AG10803 (cell line): ENCODE data around the gene GFRA1.

Experiments used
- DNase-seq: peaks from one replicate; pipeline ENCODE4 v3.0.0; 2010; ENCODE audit warnings: low read depth
- H3K4me3 ChIP-seq: 2 replicates; pipeline ENCODE4 v1.5.1; 2011; ENCODE audit warnings: mild to moderate bottlenecking, low read length, control low read depth
- TF ChIP-seq, protein P1 (sequence below): conservative IDR thresholded peaks from 2 replicates; pipeline ENCODE4 v1.5.1; 2011; ENCODE audit warnings: mild to moderate bottlenecking, low read length, control low read depth, inconsistent platforms

The GFRA1 gene, protein sequence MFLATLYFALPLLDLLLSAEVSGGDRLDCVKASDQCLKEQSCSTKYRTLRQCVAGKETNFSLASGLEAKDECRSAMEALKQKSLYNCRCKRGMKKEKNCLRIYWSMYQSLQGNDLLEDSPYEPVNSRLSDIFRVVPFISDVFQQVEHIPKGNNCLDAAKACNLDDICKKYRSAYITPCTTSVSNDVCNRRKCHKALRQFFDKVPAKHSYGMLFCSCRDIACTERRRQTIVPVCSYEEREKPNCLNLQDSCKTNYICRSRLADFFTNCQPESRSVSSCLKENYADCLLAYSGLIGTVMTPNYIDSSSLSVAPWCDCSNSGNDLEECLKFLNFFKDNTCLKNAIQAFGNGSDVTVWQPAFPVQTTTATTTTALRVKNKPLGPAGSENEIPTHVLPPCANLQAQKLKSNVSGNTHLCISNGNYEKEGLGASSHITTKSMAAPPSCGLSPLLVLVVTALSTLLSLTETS

DNA sequence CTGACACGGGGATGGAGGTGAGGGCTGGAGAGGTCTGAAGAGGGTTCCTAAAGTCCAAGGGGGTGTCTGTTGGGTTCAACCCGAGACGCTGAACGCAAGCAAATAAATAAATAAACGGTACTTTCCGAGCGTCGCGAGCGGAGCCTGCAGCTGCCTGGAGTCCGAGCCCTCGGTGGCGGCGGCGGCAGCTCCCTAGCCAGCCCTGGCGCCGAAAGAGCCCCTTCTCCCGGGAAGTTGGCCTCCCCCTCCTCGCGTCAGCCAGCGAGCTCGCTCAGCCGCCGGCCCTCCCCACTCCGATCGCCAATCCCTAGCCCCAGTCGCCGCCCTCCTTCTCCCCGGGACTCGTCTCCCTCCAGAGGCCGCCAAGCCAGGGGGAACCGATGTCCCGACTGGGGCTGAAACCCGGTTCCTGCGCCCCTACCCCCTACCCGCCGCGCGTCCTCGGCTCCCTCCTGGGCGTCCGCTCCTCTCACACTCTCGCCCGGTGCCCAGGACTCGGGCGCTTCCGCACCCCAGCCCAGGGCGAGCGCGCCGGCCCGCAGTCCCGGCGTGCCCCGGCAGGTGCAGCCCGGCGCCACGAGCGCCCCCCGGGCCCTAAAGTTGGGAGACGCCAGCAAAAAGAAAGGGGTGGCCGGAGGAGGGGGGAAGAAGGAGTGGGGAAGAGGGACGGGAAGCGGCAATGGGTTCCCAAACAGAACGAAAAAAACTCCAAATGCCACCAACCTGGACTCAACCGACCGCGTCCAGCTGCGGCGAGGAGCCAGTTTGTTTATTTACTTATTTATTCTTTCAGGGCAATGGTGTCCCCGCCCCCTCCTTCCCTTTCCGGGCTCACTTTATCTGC, at the start of gene GFRA1:
Gene GFRA1 (minus strand): TSS at position 767 of the 844 bp plus-strand sequence. CDS start 1,177 bp downstream, outside the sequence.
- DNase-seq = no peak
- peak within 1 kb of the TSS; percentile 65 for H3K4me3 ChIP-seq
- TF ChIP-seq, protein P1, sequence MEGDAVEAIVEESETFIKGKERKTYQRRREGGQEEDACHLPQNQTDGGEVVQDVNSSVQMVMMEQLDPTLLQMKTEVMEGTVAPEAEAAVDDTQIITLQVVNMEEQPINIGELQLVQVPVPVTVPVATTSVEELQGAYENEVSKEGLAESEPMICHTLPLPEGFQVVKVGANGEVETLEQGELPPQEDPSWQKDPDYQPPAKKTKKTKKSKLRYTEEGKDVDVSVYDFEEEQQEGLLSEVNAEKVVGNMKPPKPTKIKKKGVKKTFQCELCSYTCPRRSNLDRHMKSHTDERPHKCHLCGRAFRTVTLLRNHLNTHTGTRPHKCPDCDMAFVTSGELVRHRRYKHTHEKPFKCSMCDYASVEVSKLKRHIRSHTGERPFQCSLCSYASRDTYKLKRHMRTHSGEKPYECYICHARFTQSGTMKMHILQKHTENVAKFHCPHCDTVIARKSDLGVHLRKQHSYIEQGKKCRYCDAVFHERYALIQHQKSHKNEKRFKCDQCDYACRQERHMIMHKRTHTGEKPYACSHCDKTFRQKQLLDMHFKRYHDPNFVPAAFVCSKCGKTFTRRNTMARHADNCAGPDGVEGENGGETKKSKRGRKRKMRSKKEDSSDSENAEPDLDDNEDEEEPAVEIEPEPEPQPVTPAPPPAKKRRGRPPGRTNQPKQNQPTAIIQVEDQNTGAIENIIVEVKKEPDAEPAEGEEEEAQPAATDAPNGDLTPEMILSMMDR = no peak

DNA sequence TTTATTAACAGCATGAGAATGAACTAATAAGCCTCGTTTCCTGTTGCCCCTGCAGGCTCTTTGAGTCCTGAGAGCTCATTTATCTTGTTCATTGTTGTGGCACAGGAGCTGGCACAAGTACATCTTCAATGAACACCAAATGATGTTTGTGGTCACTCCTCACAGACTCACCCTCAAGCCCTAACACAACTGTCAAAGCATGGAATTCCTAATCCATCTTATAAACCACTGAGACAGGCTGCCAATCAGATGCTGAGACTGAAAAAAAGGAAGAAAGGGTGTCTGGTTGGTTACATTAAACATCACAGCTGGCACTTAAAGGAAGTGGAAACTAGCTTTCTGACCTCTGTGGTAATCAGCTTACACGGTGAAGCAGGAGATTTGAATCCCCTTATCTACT, 43.5 kb upstream of the GFRA1 start:
- TF ChIP-seq, protein P1 = no peak
- no peak for DNase-seq
- no peak overlapping the region for H3K4me3 ChIP-seq

DNA sequence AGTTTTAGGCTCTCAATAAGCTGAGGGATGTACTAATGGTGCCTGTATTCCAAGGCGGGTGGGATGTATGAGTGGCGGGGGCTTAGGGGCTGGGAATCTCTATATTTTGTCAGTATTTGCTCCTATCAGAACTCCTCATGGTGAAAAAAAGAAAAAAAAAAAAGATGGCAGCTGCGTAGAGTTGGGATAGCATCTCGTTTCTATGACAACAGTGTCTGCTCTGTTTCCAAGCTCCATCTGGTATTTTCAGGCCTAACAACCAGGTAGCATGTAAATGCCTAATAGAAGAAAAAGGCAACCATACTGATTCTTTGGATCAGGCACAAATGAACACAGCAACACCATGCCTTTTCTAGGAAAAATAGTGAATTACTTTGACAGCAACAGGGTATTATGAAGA, 39.5 kb upstream of the GFRA1 start:
- DNase-seq = no peak
- H3K4me3 ChIP-seq = no peak overlapping the region
- TF ChIP-seq, protein P1 = no peak

DNA sequence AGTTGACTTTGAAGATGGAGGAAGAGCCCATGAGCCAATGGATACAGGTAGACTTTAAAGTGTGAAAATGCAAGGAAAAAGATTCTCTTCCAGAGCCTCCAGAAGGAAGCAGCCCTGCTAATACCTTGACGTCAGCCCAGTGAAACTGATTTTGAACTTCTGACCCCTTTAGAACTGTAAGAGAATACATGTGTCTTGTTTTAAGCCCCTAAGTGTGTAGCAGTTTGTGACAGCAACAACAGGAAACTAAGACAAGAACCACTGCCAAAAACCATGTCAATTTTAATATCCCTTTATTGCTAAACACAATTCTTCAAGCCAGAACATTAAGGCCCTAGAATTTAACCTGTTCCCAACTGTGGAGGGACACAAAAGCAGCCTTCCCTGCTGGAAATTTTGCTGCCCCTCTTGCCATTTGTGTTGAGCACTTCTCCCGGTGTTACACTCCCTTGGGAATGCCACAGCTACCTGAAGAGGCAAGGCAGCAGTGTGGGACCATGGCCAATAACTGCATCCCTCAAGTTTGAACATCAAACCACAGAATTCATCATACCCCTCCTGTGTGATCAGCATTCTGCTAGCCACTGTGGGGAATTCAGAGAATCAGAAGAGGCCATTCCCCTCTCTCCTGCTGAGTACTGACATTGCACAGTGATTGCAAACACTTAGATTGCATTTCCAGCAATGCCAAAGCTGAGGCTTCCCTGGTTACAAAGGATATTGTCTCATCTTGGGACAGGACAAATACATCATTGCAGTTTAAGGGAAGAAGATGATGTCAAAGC, 38.9 kb upstream of the GFRA1 start:
- DNase-seq = no peak
- H3K4me3 ChIP-seq = no peak overlapping the region
- TF ChIP-seq, protein P1 = no peak

DNA sequence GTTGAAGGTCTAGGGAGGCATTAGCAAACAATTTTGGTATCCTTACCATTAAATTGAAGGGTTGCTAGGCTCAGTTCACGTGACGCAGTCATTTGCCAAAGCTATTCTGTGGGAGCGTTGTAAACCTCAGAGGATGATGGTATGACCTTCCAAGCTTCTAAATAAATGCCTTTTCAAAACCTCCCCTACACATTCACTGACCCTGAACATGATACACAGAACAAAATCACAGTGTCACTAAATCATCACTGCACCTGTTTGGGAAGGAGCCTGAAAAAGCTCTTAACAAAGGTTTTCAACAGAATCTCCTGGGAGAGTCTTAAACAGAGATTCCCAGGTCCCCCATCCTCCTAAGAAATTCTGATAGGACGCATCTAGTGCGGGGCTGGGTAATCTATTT, 38.0 kb upstream of the GFRA1 start:
- TF ChIP-seq, protein P1 = no peak
- DNase-seq = no peak
- H3K4me3 ChIP-seq = no peak overlapping the region

DNA sequence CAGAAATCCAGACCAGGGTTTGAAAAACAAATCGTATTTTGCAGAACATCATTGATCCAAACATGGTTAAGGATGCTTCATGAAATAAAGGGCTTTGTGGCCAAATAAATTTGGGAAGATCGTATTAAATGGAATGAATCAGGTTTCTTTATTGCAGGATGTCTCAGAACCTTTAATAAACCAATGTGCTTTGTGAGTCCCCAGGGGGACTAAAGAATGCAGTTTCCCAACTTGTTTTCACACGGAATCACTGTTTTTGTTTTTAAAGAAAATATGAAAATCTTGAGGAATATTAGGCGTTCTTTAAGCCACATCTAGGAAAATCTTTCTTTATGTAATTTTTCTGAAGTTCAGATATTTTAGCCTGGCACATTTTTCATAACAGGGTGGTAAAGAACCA, 34.4 kb upstream of the GFRA1 start:
- TF ChIP-seq, protein P1 = no peak
- DNase-seq = no peak
- no peak overlapping the region for H3K4me3 ChIP-seq
